Fibroblast of lung (primary cell): ENCODE results near the gene TNIK. TPM values are rescaled to one million over a fixed set of nuclear protein-coding genes. Genes with fewer than 3 reads are reported as not detected.

Source experiments
- DNase-seq, 2 donors: peaks; one replicate each; pipeline versions ENCODE4 v3.0.0 to v3.0.0-alpha.2; 2010; ENCODE audit warnings: low read depth in 2 of 2
- H2AFZ ChIP-seq: 2 replicates; pipeline ENCODE4 v1.5.1; 2012; ENCODE audit warnings: low read length, control low read depth, inconsistent platforms
- H3K27ac ChIP-seq: 2 replicates; pipeline ENCODE4 v1.5.1; 2011; ENCODE audit warnings: low read length, control low read depth; ENCODE audit not compliant: insufficient read depth
- H3K27me3 ChIP-seq: 2 replicates; pipeline ENCODE4 v1.5.1; 2011; ENCODE audit warnings: mild to moderate bottlenecking, low read length; ENCODE audit not compliant: control insufficient read depth, insufficient read depth
- H3K36me3 ChIP-seq: 2 replicates; pipeline ENCODE4 v1.5.1; 2011; ENCODE audit warnings: low read length; ENCODE audit not compliant: control insufficient read depth, insufficient read depth
- H3K4me1 ChIP-seq: 2 replicates; pipeline ENCODE4 v1.5.1; 2011; ENCODE audit warnings: low read length; ENCODE audit not compliant: control insufficient read depth, insufficient read depth; ENCODE audit errors: extremely low read depth
- H3K4me2 ChIP-seq: 2 replicates; pipeline ENCODE4 v1.5.1; 2011; ENCODE audit warnings: low read length, control low read depth; ENCODE audit not compliant: insufficient read depth; ENCODE audit errors: extremely low read depth
- H3K4me3 ChIP-seq, 4 experiments: fragments of 200-600 bp in 1 of 4; sonication (generic) in 1 of 4; replicated peaks in 1 of 4; 2 replicates each; pipeline ENCODE4 v1.5.1; 2011 to 2016; ENCODE audit warnings: low read length in 4 of 4, low read depth in 3 of 4, mild to moderate bottlenecking in 3 of 4, control low read depth in 2 of 4, inconsistent platforms in 1 of 4, mixed read lengths in 1 of 4; ENCODE audit not compliant: insufficient read depth in 1 of 4; ENCODE audit errors: control extremely low read depth in 1 of 4
- H3K79me2 ChIP-seq: 2 replicates; pipeline ENCODE4 v1.5.1; 2012; ENCODE audit warnings: mild to moderate bottlenecking, low read length, inconsistent platforms; ENCODE audit not compliant: control insufficient read depth, insufficient read depth
- H3K9ac ChIP-seq: 2 replicates; pipeline ENCODE4 v1.5.1; 2011; ENCODE audit warnings: mild to moderate bottlenecking, low read length, control low read depth; ENCODE audit not compliant: insufficient read depth
- H3K9me3 ChIP-seq: 2 replicates; pipeline ENCODE4 v1.5.1; 2012; ENCODE audit warnings: low read depth, low read length; ENCODE audit not compliant: control insufficient read depth, insufficient read depth
- H4K20me1 ChIP-seq: 2 replicates; pipeline ENCODE4 v1.5.1; 2011; ENCODE audit warnings: low read length; ENCODE audit not compliant: control insufficient read depth, insufficient read depth; ENCODE audit errors: extremely low read depth
- CTCF ChIP-seq, 2 donors: IDR thresholded peaks in 1 of 2; conservative IDR thresholded peaks in 1 of 2; 1 replicate in 1 of 2; 2 replicates in 1 of 2; pipeline ENCODE4 v1.5.1; 2011 to 2012; ENCODE audit warnings: low read length in 2 of 2, control low read depth in 1 of 2, inconsistent platforms in 1 of 2, low read depth in 1 of 2, mild to moderate bottlenecking in 1 of 2
- EZH2 ChIP-seq: IDR thresholded peaks from 2 replicates; pipeline ENCODE4 v1.5.1; 2012; ENCODE audit warnings: low read length, control low read depth, mild to moderate bottlenecking; ENCODE audit errors: missing control alignments
- polyA plus RNA-seq, 2 donors: library from polyadenylated mRNA; depleted of rRNA in 1 of 2; stranded (reverse) in 1 of 2; unstranded in 1 of 2; fragments of >200 nt; gene quantifications; 2 replicates each; pipeline ENCODE4 v1.2.1, GENCODE V29; 2011 to 2012; ENCODE audit warnings: missing spikeins in 1 of 2
- total RNA-seq: library from RNA; depleted of rRNA; stranded (reverse); fragments of >200 nt; gene quantifications from 2 replicates; pipeline ENCODE4 v1.2.1, GENCODE V29; 2014

The TNIK gene
- total and polyA plus RNA-seq, 2 donors (not counting 1 experiment from before 2014, with no cell fraction given), result 13.8 to 39.3 TPM

DNA sequence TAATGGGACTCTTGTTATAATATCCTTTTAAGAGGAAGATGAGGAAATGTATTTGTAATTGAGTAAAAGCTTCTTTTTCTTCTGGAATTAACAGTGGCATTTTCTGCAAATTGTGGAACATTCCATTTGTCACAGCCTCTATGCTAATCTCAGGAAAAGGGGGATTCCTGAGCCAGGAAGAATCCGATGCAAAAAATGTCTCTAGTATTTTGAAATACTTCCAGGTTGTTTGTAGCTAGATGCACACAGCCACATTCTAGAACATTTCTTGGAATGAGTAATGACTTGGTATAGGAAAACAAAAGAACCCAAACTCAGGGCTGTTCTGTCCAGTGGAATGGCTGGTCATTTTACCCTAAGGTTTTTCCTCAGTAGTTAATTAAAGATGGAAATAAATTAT, 335.2 kb downstream of the TNIK start:
- H3K27ac ChIP-seq, result no peak overlapping the region
- H4K20me1 ChIP-seq, result no peaks in the 10 kb centered on the region
- no peaks in the 10 kb centered on the region for H3K27me3 ChIP-seq
- H3K4me3 ChIP-seq, result no peak overlapping the region
- no peak overlapping the region for H3K9ac ChIP-seq
- H3K79me2 ChIP-seq, result no peaks in the 10 kb centered on the region
- peak in 1 of 2 donors; percentile 67 for DNase-seq
- H3K4me2 ChIP-seq, result no peak overlapping the region
- H3K36me3 ChIP-seq, result peaks cover 6% of the 10 kb centered on the region
- no peaks in the 10 kb centered on the region for H3K9me3 ChIP-seq
- no peak for TF ChIP-seq EZH2
- TF ChIP-seq CTCF (conservative IDR thresholded peaks at IDR 0.05 in 1 of 2, IDR thresholded peaks at IDR 0.05 in 1 of 2; ENCODE audit: low read depth in 1 of 2, low read length in 2 of 2), result no peak
- no peak overlapping the region for H2AFZ ChIP-seq
- peaks cover 2% of the 10 kb centered on the region for H3K4me1 ChIP-seq

- H3K27ac ChIP-seq, result no peak overlapping the region
These were observed 336.3 kb downstream of the TNIK start for GRCh38 chr3:171123915-171124314.

DNA sequence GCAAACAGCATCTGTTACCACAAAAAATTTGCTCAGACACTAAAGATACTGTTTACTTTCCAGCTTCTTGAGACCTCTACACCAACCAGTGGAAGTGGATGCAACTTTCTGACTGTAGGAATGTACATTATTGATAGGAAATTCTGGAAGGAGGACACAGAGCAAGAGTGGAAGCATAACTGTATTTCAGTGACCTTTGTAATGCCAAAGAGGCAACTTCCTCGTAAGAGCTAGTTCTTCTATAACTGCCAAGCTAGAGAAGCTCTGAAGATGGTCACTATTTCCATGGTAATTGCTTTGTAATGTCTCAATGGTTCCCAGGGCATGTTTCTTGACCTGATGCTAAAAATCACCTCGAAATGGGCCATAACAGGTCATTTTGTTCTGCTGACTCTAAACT, 337.3 kb downstream of the TNIK start:
- no peak for TF ChIP-seq CTCF (conservative IDR thresholded peaks at IDR 0.05 in 1 of 2, IDR thresholded peaks at IDR 0.05 in 1 of 2; ENCODE audit: low read depth in 1 of 2, low read length in 2 of 2)
- no peak for TF ChIP-seq EZH2
- no peaks in the 10 kb centered on the region for H3K9me3 ChIP-seq
- peaks cover 6% of the 10 kb centered on the region for H3K36me3 ChIP-seq
- H3K27ac ChIP-seq, result no peak overlapping the region
- H4K20me1 ChIP-seq, result no peaks in the 10 kb centered on the region
- no peak overlapping the region for H2AFZ ChIP-seq
- H3K4me1 ChIP-seq, result no peaks in the 10 kb centered on the region
- no peaks in the 10 kb centered on the region for H3K79me2 ChIP-seq
- H3K27me3 ChIP-seq, result no peaks in the 10 kb centered on the region
- no peak overlapping the region for H3K4me3 ChIP-seq
- no peak for DNase-seq
- no peak overlapping the region for H3K9ac ChIP-seq
- H3K4me2 ChIP-seq, result no peak overlapping the region

More at GRCh38 chr3:171123915-171124314, 336.3 kb downstream of the TNIK start:
- H3K9ac ChIP-seq, result no peak overlapping the region
- no peaks in the 10 kb centered on the region for H3K4me1 ChIP-seq
- no peaks in the 10 kb centered on the region for H4K20me1 ChIP-seq
- no peak overlapping the region for H3K4me3 ChIP-seq
- H3K9me3 ChIP-seq, result no peaks in the 10 kb centered on the region
- no peaks in the 10 kb centered on the region for H3K79me2 ChIP-seq
- DNase-seq, result peak in 1 of 2 donors; percentile 22
- H3K27me3 ChIP-seq, result no peaks in the 10 kb centered on the region
- H2AFZ ChIP-seq, result no peak overlapping the region
- no peak overlapping the region for H3K4me2 ChIP-seq
- TF ChIP-seq CTCF (conservative IDR thresholded peaks at IDR 0.05 in 1 of 2, IDR thresholded peaks at IDR 0.05 in 1 of 2; ENCODE audit: low read depth in 1 of 2, low read length in 2 of 2), result no peak
- no peak for TF ChIP-seq EZH2
- peaks cover 6% of the 10 kb centered on the region for H3K36me3 ChIP-seq
